ENCODE data around the gene SWT1.

Gene SWT1

GRCh38 chr1:185262151-185262550, 105.2 kb downstream of the SWT1 start:
- no CpG with 5 or more reads among the region's 1 CpG for WGBS (ENCODE audit: extremely low coverage, insufficient coverage, insufficient read length)
- Histone ChIP-seq H3K4me2 (ENCODE audit: low read length) (no peak overlapping the region), H3K23ac (ENCODE audit: low read length) (no peak overlapping the region), H3K14ac (ENCODE audit: low read length) (no peak overlapping the region), H3K27me3 (ENCODE audit: insufficient read depth, low read length) (no peaks in the 10 kb centered on the region), H4K91ac (ENCODE audit: low read depth, low read length) (no peak overlapping the region), H3K79me2 (ENCODE audit: control insufficient read depth, insufficient read depth, low read length, poor library complexity) (no peaks in the 10 kb centered on the region), H3K4ac (ENCODE audit: low read depth, low read length) (no peak overlapping the region), H2BK5ac (ENCODE audit: low read depth, low read length, poor library complexity) (no peak overlapping the region), H2AK5ac (ENCODE audit: low read length) (no peak overlapping the region), H2AFZ (ENCODE audit: insufficient read depth, low read length, poor library complexity) (no peak overlapping the region), H3K36me3 (ENCODE audit: control insufficient read depth in 1 of 2, insufficient read depth in 2 of 2, low read length in 2 of 2) (no peaks in the 10 kb centered on the region), H3K4me3 (ENCODE audit: low read depth, low read length) (no peak overlapping the region), H3K27ac (ENCODE audit: low read depth, low read length) (no peak overlapping the region), H2BK120ac (ENCODE audit: insufficient read depth, low read length, poor library complexity) (no peak overlapping the region), H2BK12ac (ENCODE audit: low read length) (no peak overlapping the region), H4K12ac (ENCODE audit: low read depth, low read length) (no peak overlapping the region), H3K9me3 (ENCODE audit: insufficient read depth, low read depth, low read length) (no peaks in the 10 kb centered on the region), H3K18ac (ENCODE audit: low read length) (no peak overlapping the region), H3K9ac (ENCODE audit: low read length) (no peak overlapping the region), H4K8ac (ENCODE audit: low read depth, low read length) (no peak overlapping the region), H3K4me1 (ENCODE audit: control insufficient read depth in 1 of 2, insufficient read depth in 2 of 2, low read length in 2 of 2) (no peaks in the 10 kb centered on the region), H3K79me1 (ENCODE audit: low read length) (peaks cover 3% of the 10 kb centered on the region)
- DNase-seq: peak; percentile 51 to 82

GRCh38 chr1:185263292-185263691, 106.3 kb downstream of the SWT1 start:
- no peaks in the 10 kb centered on the region for H3K79me1 ChIP-seq (ENCODE audit: low read length)
- H3K9ac ChIP-seq (ENCODE audit: low read length): no peak overlapping the region
- no peak overlapping the region for H3K27ac ChIP-seq (ENCODE audit: low read depth, low read length)
- no peaks in the 10 kb centered on the region for H3K27me3 ChIP-seq (ENCODE audit: insufficient read depth, low read length)
- H2BK120ac ChIP-seq (ENCODE audit: insufficient read depth, low read length, poor library complexity): no peak overlapping the region
- no CpG with 5 or more reads among the region's 3 CpGs for WGBS (ENCODE audit: extremely low coverage, insufficient coverage, insufficient read length)
- H3K4me2 ChIP-seq (ENCODE audit: low read length): no peak overlapping the region
- H2AFZ ChIP-seq (ENCODE audit: insufficient read depth, low read length, poor library complexity): no peak overlapping the region
- H3K4me1 ChIP-seq (ENCODE audit: control insufficient read depth in 1 of 2, insufficient read depth in 2 of 2, low read length in 2 of 2): no peaks in the 10 kb centered on the region
- H3K14ac ChIP-seq (ENCODE audit: low read length): no peak overlapping the region
- H2AK5ac ChIP-seq (ENCODE audit: low read length): no peak overlapping the region
- no peaks in the 10 kb centered on the region for H3K9me3 ChIP-seq (ENCODE audit: insufficient read depth, low read depth, low read length)
- no peak overlapping the region for H4K91ac ChIP-seq (ENCODE audit: low read depth, low read length)
- H3K23ac ChIP-seq (ENCODE audit: low read length): no peak overlapping the region
- H2BK12ac ChIP-seq (ENCODE audit: low read length): no peak overlapping the region
- H4K12ac ChIP-seq (ENCODE audit: low read depth, low read length): no peak overlapping the region
- H4K8ac ChIP-seq (ENCODE audit: low read depth, low read length): no peak overlapping the region
- H3K18ac ChIP-seq (ENCODE audit: low read length): no peak overlapping the region
- H3K4ac ChIP-seq (ENCODE audit: low read depth, low read length): no peak overlapping the region
- DNase-seq: no peak
- no peak overlapping the region for H2BK5ac ChIP-seq (ENCODE audit: low read depth, low read length, poor library complexity)
- no peaks in the 10 kb centered on the region for H3K79me2 ChIP-seq (ENCODE audit: control insufficient read depth, insufficient read depth, low read length, poor library complexity)
- no peak overlapping the region for H3K4me3 ChIP-seq (ENCODE audit: low read depth, low read length)
- H3K36me3 ChIP-seq (ENCODE audit: control insufficient read depth in 1 of 2, insufficient read depth in 2 of 2, low read length in 2 of 2): no peaks in the 10 kb centered on the region

- Histone ChIP-seq H3K18ac (ENCODE audit: low read length) (no peak overlapping the region), H3K36me3 (ENCODE audit: control insufficient read depth in 1 of 2, insufficient read depth in 2 of 2, low read length in 2 of 2) (no peaks in the 10 kb centered on the region), H2BK5ac (ENCODE audit: low read depth, low read length, poor library complexity) (no peak overlapping the region), H3K9ac (ENCODE audit: low read length) (no peak overlapping the region), H3K4me3 (ENCODE audit: low read depth, low read length) (no peak overlapping the region), H3K79me2 (ENCODE audit: control insufficient read depth, insufficient read depth, low read length, poor library complexity) (no peaks in the 10 kb centered on the region), H3K9me3 (ENCODE audit: insufficient read depth, low read depth, low read length) (no peaks in the 10 kb centered on the region), H2BK12ac (ENCODE audit: low read length) (no peak overlapping the region), H3K79me1 (ENCODE audit: low read length) (no peaks in the 10 kb centered on the region), H2AK5ac (ENCODE audit: low read length) (no peak overlapping the region), H3K4me2 (ENCODE audit: low read length) (no peak overlapping the region), H2BK120ac (ENCODE audit: insufficient read depth, low read length, poor library complexity) (no peak overlapping the region), H4K12ac (ENCODE audit: low read depth, low read length) (no peak overlapping the region), H4K91ac (ENCODE audit: low read depth, low read length) (no peak overlapping the region), H2AFZ (ENCODE audit: insufficient read depth, low read length, poor library complexity) (no peak overlapping the region), H3K27me3 (ENCODE audit: insufficient read depth, low read length) (no peaks in the 10 kb centered on the region), H3K23ac (ENCODE audit: low read length) (no peak overlapping the region), H3K27ac (ENCODE audit: low read depth, low read length) (no peak overlapping the region), H4K8ac (ENCODE audit: low read depth, low read length) (no peak overlapping the region), H3K14ac (ENCODE audit: low read length) (no peak overlapping the region), H3K4ac (ENCODE audit: low read depth, low read length) (no peak overlapping the region), H3K4me1 (ENCODE audit: control insufficient read depth in 1 of 2, insufficient read depth in 2 of 2, low read length in 2 of 2) (no peaks in the 10 kb centered on the region)
- WGBS (ENCODE audit: extremely low coverage, insufficient coverage, insufficient read length): no CpG with 5 or more reads among the region's 1 CpG
- no peak for DNase-seq
These were observed 106.8 kb downstream of the SWT1 start for GRCh38 chr1:185263780-185264179.

GRCh38 chr1:185265314-185265713, 108.3 kb downstream of the SWT1 start:
- H2BK120ac ChIP-seq (ENCODE audit: insufficient read depth, low read length, poor library complexity): no peak overlapping the region
- H3K36me3 ChIP-seq (ENCODE audit: control insufficient read depth in 1 of 2, insufficient read depth in 2 of 2, low read length in 2 of 2): no peaks in the 10 kb centered on the region
- no peak overlapping the region for H2AK5ac ChIP-seq (ENCODE audit: low read length)
- H3K4me2 ChIP-seq (ENCODE audit: low read length): no peak overlapping the region
- H3K27ac ChIP-seq (ENCODE audit: low read depth, low read length): no peak overlapping the region
- no peak for DNase-seq
- no peak overlapping the region for H3K4ac ChIP-seq (ENCODE audit: low read depth, low read length)
- no peak overlapping the region for H3K9ac ChIP-seq (ENCODE audit: low read length)
- H4K12ac ChIP-seq (ENCODE audit: low read depth, low read length): no peak overlapping the region
- H3K14ac ChIP-seq (ENCODE audit: low read length): no peak overlapping the region
- no peaks in the 10 kb centered on the region for H3K27me3 ChIP-seq (ENCODE audit: insufficient read depth, low read length)
- no peak overlapping the region for H2BK12ac ChIP-seq (ENCODE audit: low read length)
- H4K91ac ChIP-seq (ENCODE audit: low read depth, low read length): no peak overlapping the region
- H3K4me1 ChIP-seq (ENCODE audit: control insufficient read depth in 1 of 2, insufficient read depth in 2 of 2, low read length in 2 of 2): no peaks in the 10 kb centered on the region
- H3K79me2 ChIP-seq (ENCODE audit: control insufficient read depth, insufficient read depth, low read length, poor library complexity): no peaks in the 10 kb centered on the region
- H3K79me1 ChIP-seq (ENCODE audit: low read length): no peaks in the 10 kb centered on the region
- H3K9me3 ChIP-seq (ENCODE audit: insufficient read depth, low read depth, low read length): no peaks in the 10 kb centered on the region
- no peak overlapping the region for H2AFZ ChIP-seq (ENCODE audit: insufficient read depth, low read length, poor library complexity)
- H3K23ac ChIP-seq (ENCODE audit: low read length): no peak overlapping the region
- H3K4me3 ChIP-seq (ENCODE audit: low read depth, low read length): no peak overlapping the region
- H4K8ac ChIP-seq (ENCODE audit: low read depth, low read length): no peak overlapping the region
- no peak overlapping the region for H2BK5ac ChIP-seq (ENCODE audit: low read depth, low read length, poor library complexity)
- WGBS (ENCODE audit: extremely low coverage, insufficient coverage, insufficient read length): no CpG with 5 or more reads among the region's 4 CpGs
- no peak overlapping the region for H3K18ac ChIP-seq (ENCODE audit: low read length)
